Esophagus muscularis mucosa (tissue), 3 donors: ENCODE results near the gene CLSTN1.

Experiments used
- POLR2AphosphoS5 ChIP-seq, 2 donors: sonication (generic); formaldehyde crosslinking; IDR thresholded peaks; one replicate each; pipeline ENCODE4 v1.6.1; 2017; ENCODE audit warnings: antibody characterized with exemption in 2 of 2
- TF ChIP-seq, protein P1 (sequence below), 3 experiments: fragments of 200-600 bp in 2 of 3; fragments of 450-650 bp in 1 of 3; sonication (generic) in 2 of 3; IDR thresholded peaks; one replicate each; pipeline ENCODE4 v1.5.1; 2017 to 2019; ENCODE audit warnings: antibody characterized with exemption in 3 of 3, mild to moderate bottlenecking in 2 of 3, moderate library complexity in 1 of 3

DNA sequence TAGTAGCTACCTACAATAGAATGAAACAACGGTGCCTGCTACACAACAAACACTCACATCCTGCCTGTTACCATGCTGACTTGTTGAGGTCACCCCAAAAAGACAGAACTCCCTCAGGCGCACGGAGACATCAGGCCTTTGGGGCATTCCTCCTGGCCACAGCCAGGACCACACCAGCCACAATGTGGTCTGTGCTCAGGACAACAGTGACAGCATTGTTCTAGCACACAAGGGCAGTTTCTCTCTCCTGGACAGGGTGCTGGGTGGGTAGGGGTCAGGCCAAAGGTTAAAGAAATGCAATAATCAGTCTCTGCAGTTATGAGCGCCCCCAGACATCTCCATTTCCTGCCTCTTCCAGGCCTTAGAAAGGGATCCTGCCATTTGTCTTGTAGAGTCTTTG is 46.8 kb upstream of the CLSTN1 start:
- TF ChIP-seq POLR2AphosphoS5 (IDR thresholded peaks at IDR 0.05) = no peak
- TF ChIP-seq, protein P1, sequence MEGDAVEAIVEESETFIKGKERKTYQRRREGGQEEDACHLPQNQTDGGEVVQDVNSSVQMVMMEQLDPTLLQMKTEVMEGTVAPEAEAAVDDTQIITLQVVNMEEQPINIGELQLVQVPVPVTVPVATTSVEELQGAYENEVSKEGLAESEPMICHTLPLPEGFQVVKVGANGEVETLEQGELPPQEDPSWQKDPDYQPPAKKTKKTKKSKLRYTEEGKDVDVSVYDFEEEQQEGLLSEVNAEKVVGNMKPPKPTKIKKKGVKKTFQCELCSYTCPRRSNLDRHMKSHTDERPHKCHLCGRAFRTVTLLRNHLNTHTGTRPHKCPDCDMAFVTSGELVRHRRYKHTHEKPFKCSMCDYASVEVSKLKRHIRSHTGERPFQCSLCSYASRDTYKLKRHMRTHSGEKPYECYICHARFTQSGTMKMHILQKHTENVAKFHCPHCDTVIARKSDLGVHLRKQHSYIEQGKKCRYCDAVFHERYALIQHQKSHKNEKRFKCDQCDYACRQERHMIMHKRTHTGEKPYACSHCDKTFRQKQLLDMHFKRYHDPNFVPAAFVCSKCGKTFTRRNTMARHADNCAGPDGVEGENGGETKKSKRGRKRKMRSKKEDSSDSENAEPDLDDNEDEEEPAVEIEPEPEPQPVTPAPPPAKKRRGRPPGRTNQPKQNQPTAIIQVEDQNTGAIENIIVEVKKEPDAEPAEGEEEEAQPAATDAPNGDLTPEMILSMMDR (IDR thresholded peaks at IDR 0.05) = no peak
